Heart left ventricle (tissue), 16 donors: ENCODE data around the gene LANCL1. TPM values are rescaled to one million over a fixed set of nuclear protein-coding genes. Genes with fewer than 3 reads are reported as not detected.
"Not testable (repeated sequence)": the region's sequence is repeated elsewhere in the genome, so short reads cannot be mapped to it uniquely, and the experiment has no call there.

Experiments
- ATAC-seq, 4 donors: fragments of 200-7000 bp; cut with Tn5 transposase; one replicate each; pipeline ENCODE4 v1.9.1; 2020 to 2022; ENCODE audit warnings: moderate library complexity in 4 of 4, mild to moderate bottlenecking in 3 of 4, moderate number of reproducible peaks in 1 of 4
- DNase-seq, 5 donors: peaks; one replicate each; pipeline ENCODE4 v3.0.0-alpha.2; 2020
- H3K27ac ChIP-seq, 12 donors: fragments of 200-600 bp; sonication (generic) in 4 of 12; one replicate each; pipeline versions ENCODE4 v1.5.0 to v1.8.0; 2016 to 2022; ENCODE audit warnings: mild to moderate bottlenecking in 2 of 12
- H3K27me3 ChIP-seq, 9 donors: fragments of 200-600 bp; sonication (generic) in 2 of 9; one replicate each; pipeline versions ENCODE4 v1.5.1 to v1.8.0; 2016 to 2022; ENCODE audit warnings: mild to moderate bottlenecking in 3 of 9
- H3K36me3 ChIP-seq, 9 donors: fragments of 200-600 bp; sonication (generic) in 2 of 9; one replicate each; pipeline versions ENCODE4 v1.5.0 to v1.8.0; 2018 to 2022; ENCODE audit warnings: mild to moderate bottlenecking in 2 of 9
- H3K4me1 ChIP-seq, 12 donors: fragments of 200-600 bp; sonication (generic) in 4 of 12; one replicate each; pipeline versions ENCODE4 v1.5.0 to v1.8.0; 2016 to 2022; ENCODE audit warnings: mild to moderate bottlenecking in 3 of 12
- H3K4me3 ChIP-seq, 12 donors: fragments of 200-600 bp; sonication (generic) in 4 of 12; one replicate each; pipeline versions ENCODE4 v1.5.0 to v1.8.0; 2017 to 2022; ENCODE audit warnings: mild to moderate bottlenecking in 9 of 12, moderate library complexity in 4 of 12
- H3K9me3 ChIP-seq, 12 donors: fragments of 200-600 bp; sonication (generic) in 4 of 12; one replicate each; pipeline versions ENCODE4 v1.5.0 to v1.8.0; 2016 to 2022; ENCODE audit warnings: mild to moderate bottlenecking in 1 of 12
- POLR2A ChIP-seq, 2 donors: fragments of 450-650 bp; IDR thresholded peaks; one replicate each; pipeline ENCODE4 v1.6.1; 2017; ENCODE audit warnings: antibody characterized with exemption in 2 of 2, mild to moderate bottlenecking in 2 of 2, moderate library complexity in 2 of 2
- WGBS, 4 donors: extraction: QIAGEN DNeasy Blood & Tissue Kit in 2 of 4; methylation state at CpG; one replicate each; pipeline versions ENCODE4 v1.1.5 to v1.1.7; 2013 to 2018; 5-methylcytosine and 5-hydroxymethylcytosine counted together
- intact Hi-C, 10 donors: fragments of 100-400 bp; cut with DNase I; formaldehyde crosslinking; loops; one replicate each; pipeline versions ENCODE4 v1.11.1 to v1.14.2; 2022
- polyA plus RNA-seq, 2 donors: library from polyadenylated mRNA; stranded (reverse); fragments of 200-250 nt; gene quantifications; one replicate each; pipeline ENCODE4 v1.2.3, GENCODE V29; 2013
- total RNA-seq, 9 donors: library from RNA; depleted of rRNA in 2 of 9; stranded (reverse); fragments of >200 nt in 2 of 9; fragmentation: NEBNext Ultra II Directional in 3 of 9; extraction: Animal tissue kit (Norgen Biotek cat#: 25700) in 3 of 9; gene quantifications; one replicate each; pipeline versions ENCODE4 v1.1.0 to v1.2.4, GENCODE V29; 2016 to 2023
- TF ChIP-seq, protein P1 (sequence below), 12 donors: fragments of 200-600 bp; sonication (generic) in 4 of 12; IDR thresholded peaks; one replicate each; pipeline versions ENCODE4 v1.5.0 to v1.8.0; 2018 to 2022; ENCODE audit warnings: antibody characterized with exemption in 12 of 12, mild to moderate bottlenecking in 5 of 12
- donor health status: ischemic (EF 13 %, LVEDD 7.1; RV severe dilation, severe dysfunction).
- donor health status: healthy with polysubstance abuse.
- donor health status: DM: no; HTN: yes; CAD: no.
- donor health status: DM: no; HTN: no; CAD: no.
- donor health status: ischemic (EF 25% LVEDD 6.9; RV normal size, moderate dysfunction).
- donor health status: ischemic (EF 25% LVEDD 5.7; RV mildly dilated, moderate dysfunction).
- donor health status: healthy.
- donor health status: DM: yes; HTN: yes; CAD: no.
- donor health status: ischemic (EF 35%, LVEDD 5.7; RV mildly dilated, moderate dysfunction).
- donor health status: nonischemic (EF 11% LVEDD 7.7; RV severe dilation, severe dysfunction).
- donor health status: DM: yes; HTN: yes; CAD: no.
- donor health status: PGD.
- donor health status: ischemic (EF 29% LVEDD 5.4; RV normal size, mild dysfunction).
- donor health status: nonischemic (EF 23%, LVEDD 6.1; RV moderate dilation, normal function).

LANCL1 gene
- total and polyA plus RNA-seq, 11 donors = 7.7 to 76.1 (median 44.9) TPM

DNA sequence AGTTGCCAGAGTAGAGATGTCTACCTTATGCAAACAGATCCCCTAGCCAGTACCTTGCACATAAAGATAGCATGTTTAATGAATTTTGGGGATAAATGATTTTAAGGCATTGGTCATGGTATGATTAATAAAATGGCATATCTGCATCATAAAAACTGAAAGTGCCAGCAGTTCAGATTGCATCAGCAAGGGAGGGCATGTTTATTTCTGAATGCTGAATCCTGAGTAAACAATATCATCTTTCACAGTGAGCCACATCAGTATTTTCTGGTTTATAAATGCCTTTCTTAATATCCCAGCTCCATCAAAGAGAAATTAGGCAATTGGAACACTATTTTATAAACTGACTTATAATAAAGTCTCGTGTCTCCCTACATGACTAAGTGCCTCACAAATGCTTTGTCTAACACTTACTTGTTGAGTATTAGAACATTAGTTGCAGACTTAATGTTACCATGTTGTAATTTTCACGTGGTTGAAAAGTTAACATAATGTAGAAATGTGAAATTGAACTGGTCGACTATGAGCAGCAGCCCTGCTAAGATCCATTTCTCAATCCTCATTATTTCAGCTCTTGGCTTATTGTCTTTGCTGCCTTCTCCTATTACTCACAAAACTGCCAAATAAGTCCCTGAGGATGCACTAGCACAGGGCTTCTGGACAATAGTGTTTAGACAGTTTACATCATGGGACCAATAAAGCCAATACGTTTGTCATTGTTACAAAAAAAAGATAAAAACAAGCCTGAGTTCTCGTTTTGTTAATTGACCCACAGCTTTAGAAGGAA is 48.0 kb downstream of the LANCL1 start:
- no peak for TF ChIP-seq POLR2A (IDR thresholded peaks at IDR 0.05)
- TF ChIP-seq, protein P1, sequence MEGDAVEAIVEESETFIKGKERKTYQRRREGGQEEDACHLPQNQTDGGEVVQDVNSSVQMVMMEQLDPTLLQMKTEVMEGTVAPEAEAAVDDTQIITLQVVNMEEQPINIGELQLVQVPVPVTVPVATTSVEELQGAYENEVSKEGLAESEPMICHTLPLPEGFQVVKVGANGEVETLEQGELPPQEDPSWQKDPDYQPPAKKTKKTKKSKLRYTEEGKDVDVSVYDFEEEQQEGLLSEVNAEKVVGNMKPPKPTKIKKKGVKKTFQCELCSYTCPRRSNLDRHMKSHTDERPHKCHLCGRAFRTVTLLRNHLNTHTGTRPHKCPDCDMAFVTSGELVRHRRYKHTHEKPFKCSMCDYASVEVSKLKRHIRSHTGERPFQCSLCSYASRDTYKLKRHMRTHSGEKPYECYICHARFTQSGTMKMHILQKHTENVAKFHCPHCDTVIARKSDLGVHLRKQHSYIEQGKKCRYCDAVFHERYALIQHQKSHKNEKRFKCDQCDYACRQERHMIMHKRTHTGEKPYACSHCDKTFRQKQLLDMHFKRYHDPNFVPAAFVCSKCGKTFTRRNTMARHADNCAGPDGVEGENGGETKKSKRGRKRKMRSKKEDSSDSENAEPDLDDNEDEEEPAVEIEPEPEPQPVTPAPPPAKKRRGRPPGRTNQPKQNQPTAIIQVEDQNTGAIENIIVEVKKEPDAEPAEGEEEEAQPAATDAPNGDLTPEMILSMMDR (IDR thresholded peaks at IDR 0.05) = no peak
- no peak for DNase-seq
- peak overlapping the region in 1 of 12 donors; percentile 12 for H3K27ac ChIP-seq
- H3K4me3 ChIP-seq = no peak overlapping the region
- no peak for ATAC-seq
- peaks cover 0 to 51% (median 33%) of the 10 kb centered on the region in 12 donors for H3K9me3 ChIP-seq
- no peaks in the 10 kb centered on the region for H3K27me3 ChIP-seq
- H3K4me1 ChIP-seq = peaks cover 0 to 10% (median 0%) of the 10 kb centered on the region in 12 donors
- intact Hi-C loops = no loop called here
- WGBS, 4 donors = 71 to 78% (median 73%) methylated on average over 5 of the region's 5 CpGs
- peaks cover 0 to 33% (median 20%) of the 10 kb centered on the region in 9 donors for H3K36me3 ChIP-seq

DNA sequence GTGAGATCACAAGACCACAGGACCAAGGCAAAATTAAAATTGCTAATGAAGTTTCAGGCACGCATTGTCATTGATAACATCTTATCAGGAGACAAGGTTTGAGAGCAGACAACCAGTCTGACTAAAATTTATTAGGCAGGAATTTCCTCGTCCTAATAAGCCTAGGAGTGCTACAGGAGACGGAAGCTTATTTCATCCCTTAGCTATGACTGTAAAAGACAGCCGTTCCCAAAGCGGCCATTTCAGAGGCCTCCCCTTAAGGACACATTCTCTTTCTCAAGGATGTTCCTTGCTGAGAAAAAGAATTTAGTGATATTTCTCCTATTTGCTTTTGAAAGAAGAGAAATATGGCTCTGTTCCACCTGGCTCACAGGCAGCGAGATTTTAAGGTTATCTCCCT is 49.2 kb downstream of the LANCL1 start:
- WGBS, 4 donors = 94 to 98% (median 96%) methylated on average over 6 of the region's 6 CpGs
- intact Hi-C loops, H3K27me3 ChIP-seq, H3K4me3 ChIP-seq, DNase-seq, H3K27ac ChIP-seq, H3K4me1 ChIP-seq, ATAC-seq: not testable (repeated sequence)
- H3K9me3 ChIP-seq = peaks cover 0 to 53% (median 33%) of the 10 kb centered on the region in 12 donors
- H3K36me3 ChIP-seq = peaks cover 0 to 23% (median 11%) of the 10 kb centered on the region in 9 donors

DNA sequence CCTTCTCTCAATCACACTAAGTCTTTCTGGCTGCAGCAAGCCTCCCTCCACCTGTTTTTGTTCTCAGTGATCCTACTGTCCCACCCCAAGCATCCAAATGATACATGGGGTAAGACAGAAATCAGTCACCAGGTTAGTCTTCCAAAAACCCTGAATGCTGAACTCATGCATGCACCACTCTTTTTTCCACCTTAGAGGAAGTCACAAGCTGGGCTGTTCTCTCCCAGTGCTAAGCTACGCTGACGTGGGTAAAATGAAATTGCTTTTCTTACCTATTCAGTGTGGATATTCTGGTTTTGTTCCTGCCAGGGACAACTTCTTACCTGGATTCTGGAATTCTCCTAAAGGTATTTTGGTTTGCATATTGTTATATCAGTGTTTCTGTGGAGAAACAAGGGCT is 54.2 kb downstream of the LANCL1 start:
- Histone ChIP-seq H3K4me1 (peaks cover 0 to 6% (median 0%) of the 10 kb centered on the region in 12 donors), H3K4me3 (no peak overlapping the region), H3K36me3 (peaks cover 0 to 2% (median 0%) of the 10 kb centered on the region in 9 donors), H3K27ac (no peak overlapping the region), H3K27me3 (no peaks in the 10 kb centered on the region), H3K9me3 (peaks cover 0 to 40% (median 27%) of the 10 kb centered on the region in 12 donors)
- TF ChIP-seq POLR2A (IDR thresholded peaks at IDR 0.05) = no peak
- TF ChIP-seq, protein P1 (IDR thresholded peaks at IDR 0.05) = no peak
- DNase-seq = no peak
- WGBS, 4 donors = 48 to 63% (median 56%) methylated on average over 2 of the region's 2 CpGs
- intact Hi-C loops = no loop called here
- no peak for ATAC-seq

GRCh38 chr2:210421916-210422315 is 54.6 kb downstream of the LANCL1 start:
- 8 to 19% (median 14%) methylated on average over 3 of the region's 3 CpGs for WGBS, 4 donors
- no peak for TF ChIP-seq POLR2A (IDR thresholded peaks at IDR 0.05)
- TF ChIP-seq, protein P1 (IDR thresholded peaks at IDR 0.05) = no peak
- ATAC-seq = peak in 2 of 4 donors; percentile 36 to 65

More at GRCh38 chr2:210421916-210422315, 54.6 kb downstream of the LANCL1 start:
- Histone ChIP-seq H3K27ac (no peak overlapping the region), H3K4me3 (no peak overlapping the region), H3K4me1 (peaks cover 0 to 6% (median 0%) of the 10 kb centered on the region in 12 donors), H3K36me3 (peaks cover 0 to 2% (median 0%) of the 10 kb centered on the region in 9 donors), H3K27me3 (no peaks in the 10 kb centered on the region), H3K9me3 (peaks cover 0 to 36% (median 23%) of the 10 kb centered on the region in 12 donors)
- no peak for DNase-seq
- intact Hi-C loops = no loop called here
